Fibroblast of lung (primary cell): Measurements from ENCODE around the gene DOK4.

Source experiments
- CTCF ChIP-seq, 2 donors: IDR thresholded peaks in 1 of 2; conservative IDR thresholded peaks in 1 of 2; 1 replicate in 1 of 2; 2 replicates in 1 of 2; pipeline ENCODE4 v1.5.1; 2011 to 2012; ENCODE audit warnings: low read length in 2 of 2, control low read depth in 1 of 2, inconsistent platforms in 1 of 2, low read depth in 1 of 2, mild to moderate bottlenecking in 1 of 2
- EZH2 ChIP-seq: IDR thresholded peaks from 2 replicates; pipeline ENCODE4 v1.5.1; 2012; ENCODE audit warnings: low read length, control low read depth, mild to moderate bottlenecking; ENCODE audit errors: missing control alignments

GRCh38 chr16:57505169-57505568 is 18.9 kb upstream of the DOK4 start:
- TF ChIP-seq CTCF (conservative IDR thresholded peaks at IDR 0.05 in 1 of 2, IDR thresholded peaks at IDR 0.05 in 1 of 2; ENCODE audit: low read depth in 1 of 2, low read length in 2 of 2) = no peak
- TF ChIP-seq EZH2 = no peak
